Measurements from ENCODE around the gene DNM1. TPM values are rescaled to one million over a fixed set of nuclear protein-coding genes. Genes with fewer than 3 reads are reported as not detected.

Gene DNM1
- total and polyA plus RNA-seq, 4 donors: 0.29 to 5.9 (median 1.1) TPM

GRCh38 chr9:128253140-128253990 lies 50.2 kb downstream of the DNM1 start:
- Histone ChIP-seq H3K27ac (ENCODE audit: low read depth in 1 of 2, low read length in 2 of 2) (no peak overlapping the region), H3K9ac (ENCODE audit: low read depth in 1 of 2, low read length in 2 of 2) (no peak overlapping the region), H3K27me3 (ENCODE audit: control insufficient read depth in 4 of 4, insufficient read depth in 4 of 4, low read length in 3 of 4) (no peaks in the 10 kb centered on the region), H3K9me3 (ENCODE audit: control insufficient read depth in 4 of 4, low read length in 3 of 4) (no peaks in the 10 kb centered on the region), H3K4me3 (ENCODE audit: low read depth in 1 of 3, low read length in 3 of 3) (no peak overlapping the region), H3K4me1 (ENCODE audit: control insufficient read depth in 4 of 4, insufficient read depth in 4 of 4, low read length in 3 of 4) (peaks cover 0 to 5% (median 1%) of the 10 kb centered on the region in 4 donors), H3K36me3 (ENCODE audit: control insufficient read depth in 4 of 4, insufficient read depth in 3 of 4, low read depth in 1 of 4, low read length in 3 of 4) (peaks cover 4 to 15% (median 10%) of the 10 kb centered on the region in 4 donors)
- WGBS: 89% methylated on average over 31 of the region's 31 CpGs
- no peak for DNase-seq (ENCODE audit: low spot score)
- TF ChIP-seq YY1 (IDR thresholded peaks at IDR 0.05): no peak

GRCh38 chr9:128253991-128254346 lies 50.8 kb downstream of the DNM1 start:
- Histone ChIP-seq H3K9me3 (ENCODE audit: control insufficient read depth in 4 of 4, low read length in 3 of 4) (no peaks in the 10 kb centered on the region), H3K4me1 (ENCODE audit: control insufficient read depth in 4 of 4, insufficient read depth in 4 of 4, low read length in 3 of 4) (peaks cover 0 to 5% (median 1%) of the 10 kb centered on the region in 4 donors), H3K27ac (ENCODE audit: low read depth in 1 of 2, low read length in 2 of 2) (no peak overlapping the region), H3K9ac (ENCODE audit: low read depth in 1 of 2, low read length in 2 of 2) (no peak overlapping the region), H3K4me3 (ENCODE audit: low read depth in 1 of 3, low read length in 3 of 3) (no peak overlapping the region), H3K36me3 (ENCODE audit: control insufficient read depth in 4 of 4, insufficient read depth in 3 of 4, low read depth in 1 of 4, low read length in 3 of 4) (peaks cover 4 to 21% (median 14%) of the 10 kb centered on the region in 4 donors), H3K27me3 (ENCODE audit: control insufficient read depth in 4 of 4, insufficient read depth in 4 of 4, low read length in 3 of 4) (no peaks in the 10 kb centered on the region)
- 95% methylated on average over 7 of the region's 7 CpGs for WGBS
- DNase-seq (ENCODE audit: low spot score): no peak
- no peak for TF ChIP-seq RXRA (IDR thresholded peaks at IDR 0.05)

- Histone ChIP-seq H3K36me3 (ENCODE audit: control insufficient read depth in 4 of 4, insufficient read depth in 3 of 4, low read depth in 1 of 4, low read length in 3 of 4) (peaks cover 4 to 25% (median 17%) of the 10 kb centered on the region in 4 donors), H3K27ac (ENCODE audit: low read depth in 1 of 2, low read length in 2 of 2) (no peak overlapping the region), H3K4me1 (ENCODE audit: control insufficient read depth in 4 of 4, insufficient read depth in 4 of 4, low read length in 3 of 4) (peaks cover 0 to 5% (median 1%) of the 10 kb centered on the region in 4 donors), H3K27me3 (ENCODE audit: control insufficient read depth in 4 of 4, insufficient read depth in 4 of 4, low read length in 3 of 4) (no peaks in the 10 kb centered on the region), H3K4me3 (ENCODE audit: low read depth in 1 of 3, low read length in 3 of 3) (no peak overlapping the region), H3K9me3 (ENCODE audit: control insufficient read depth in 4 of 4, low read length in 3 of 4) (no peaks in the 10 kb centered on the region), H3K9ac (ENCODE audit: low read depth in 1 of 2, low read length in 2 of 2) (no peak overlapping the region)
- no peak for DNase-seq (ENCODE audit: low spot score)
- TF ChIP-seq YY1 (IDR thresholded peaks at IDR 0.05) (no peak), ATF3 (IDR thresholded peaks at IDR 0.05) (no peak), MAX (IDR thresholded peaks at IDR 0.05) (no peak), RXRA (IDR thresholded peaks at IDR 0.05) (no peak), NR2F2 (IDR thresholded peaks at IDR 0.05) (no peak), REST (IDR thresholded peaks at IDR 0.05) (no peak), RAD21 (IDR thresholded peaks at IDR 0.05) (no peak), FOXA2 (IDR thresholded peaks at IDR 0.05) (no peak), FOXA1 (IDR thresholded peaks at IDR 0.05) (no peak), GABPA (IDR thresholded peaks at IDR 0.05 in 1 of 2, conservative IDR thresholded peaks at IDR 0.05 in 1 of 2) (no peak)
- 93% methylated on average over 20 of the region's 20 CpGs for WGBS
Measured at GRCh38 chr9:128254362-128254761, 51.2 kb downstream of the DNM1 start.

Measured in liver (tissue), 9 donors.